GM19328 (cell line): ENCODE measurements around the gene FAAP100.

Source experiments
- ATAC-seq: cut with Tn5 transposase; IDR thresholded peaks from one replicate; pipeline ENCODE4 v1.9.1; 2021; ENCODE audit warnings: mild to moderate bottlenecking, moderate library complexity; ENCODE audit not compliant: unreplicated experiment

The FAAP100 gene

GRCh38 chr17:81576621-81577277 lies 24.6 kb upstream of the FAAP100 start:
- ATAC-seq, result no peak

- no peak for ATAC-seq
Observed at GRCh38 chr17:81575836-81576235, 23.7 kb upstream of the FAAP100 start.

DNA sequence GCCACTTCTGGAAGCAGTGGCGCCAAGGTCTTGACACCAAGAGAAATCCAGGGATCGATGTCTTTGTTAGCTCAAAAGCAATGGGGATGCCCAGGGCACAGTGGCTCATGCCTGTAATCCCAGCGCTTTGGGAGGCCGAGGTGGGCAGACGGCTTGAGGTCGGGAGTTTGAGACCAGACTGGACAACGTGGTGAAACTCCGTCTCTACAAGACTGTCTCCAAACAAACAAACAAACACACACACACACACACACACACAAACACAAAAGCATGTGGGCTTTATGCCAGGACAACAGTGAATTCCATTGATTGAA lies 22.4 kb upstream of the FAAP100 start:
- ATAC-seq, result no peak

- ATAC-seq, result no peak
Observed at GRCh38 chr17:81573794-81574642, 21.9 kb upstream of the FAAP100 start.

DNA sequence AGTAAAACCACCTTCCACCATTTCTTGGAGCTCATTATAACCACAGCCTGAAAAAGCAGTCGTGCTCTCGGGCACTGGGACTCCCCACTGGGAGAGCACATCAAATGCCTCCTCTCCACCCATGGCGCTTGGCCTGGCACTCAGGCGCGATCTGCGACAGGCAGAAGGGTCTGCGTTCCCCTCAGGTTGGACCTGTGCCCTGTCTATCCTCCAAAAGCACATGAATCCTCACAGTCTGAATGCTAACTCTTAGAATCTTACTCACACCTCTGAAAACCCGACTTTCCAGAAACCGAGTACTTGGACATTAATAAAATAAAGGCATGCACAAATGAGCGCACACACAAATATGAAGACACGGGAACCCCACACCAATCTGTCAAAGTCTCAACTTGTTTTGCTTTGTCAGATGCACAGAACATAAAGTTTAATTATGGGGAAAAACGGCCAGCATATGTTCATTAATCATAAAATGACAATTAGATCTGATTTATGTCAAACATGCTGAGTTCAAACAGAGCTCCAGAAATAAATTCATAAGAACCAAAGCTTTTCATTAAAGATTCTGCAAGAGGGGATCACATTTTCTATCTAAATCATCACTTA lies 20.5 kb upstream of the FAAP100 start:
- no peak for ATAC-seq

DNA sequence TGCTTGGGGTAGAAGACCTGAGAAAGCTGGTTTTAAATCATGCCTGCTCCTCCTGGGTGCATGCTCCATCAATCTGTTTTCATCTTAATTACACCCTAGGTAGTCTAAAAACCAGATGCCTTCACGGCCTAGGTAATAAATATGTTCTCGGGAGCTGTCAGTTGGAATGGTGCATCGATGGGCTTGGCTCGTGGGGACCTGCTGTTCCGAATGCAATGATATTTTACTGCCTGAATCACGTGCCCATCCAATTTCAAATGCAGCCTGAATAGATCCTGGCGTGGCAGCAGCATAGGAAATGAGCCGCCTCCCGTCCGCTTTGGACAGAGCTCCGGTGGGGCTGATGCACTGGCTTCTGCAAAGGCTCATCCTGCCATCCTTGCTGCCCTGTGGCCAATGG lies 18.8 kb upstream of the FAAP100 start:
- ATAC-seq, result no peak

- no peak for ATAC-seq
Observed at GRCh38 chr17:81569986-81570514, 17.9 kb upstream of the FAAP100 start.

DNA sequence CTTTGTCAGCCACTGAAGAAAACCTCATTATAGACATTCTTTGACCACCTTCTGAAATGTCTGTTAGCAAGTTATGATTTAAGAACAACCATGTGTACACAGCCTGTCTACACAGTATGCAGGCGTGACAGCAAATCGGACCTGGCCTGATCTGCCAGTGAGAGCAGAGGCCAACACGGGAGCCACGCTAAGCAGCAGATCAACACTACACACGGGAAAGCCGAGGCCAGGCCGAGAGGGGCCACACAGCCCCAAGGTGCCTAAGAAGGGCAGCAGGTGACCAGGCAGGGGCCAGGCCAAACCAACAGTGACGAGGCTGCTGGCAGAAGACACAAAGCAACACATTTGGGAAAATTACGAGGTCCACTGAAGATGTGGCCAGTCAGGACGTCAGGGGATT lies 16.3 kb upstream of the FAAP100 start:
- ATAC-seq, result no peak

DNA sequence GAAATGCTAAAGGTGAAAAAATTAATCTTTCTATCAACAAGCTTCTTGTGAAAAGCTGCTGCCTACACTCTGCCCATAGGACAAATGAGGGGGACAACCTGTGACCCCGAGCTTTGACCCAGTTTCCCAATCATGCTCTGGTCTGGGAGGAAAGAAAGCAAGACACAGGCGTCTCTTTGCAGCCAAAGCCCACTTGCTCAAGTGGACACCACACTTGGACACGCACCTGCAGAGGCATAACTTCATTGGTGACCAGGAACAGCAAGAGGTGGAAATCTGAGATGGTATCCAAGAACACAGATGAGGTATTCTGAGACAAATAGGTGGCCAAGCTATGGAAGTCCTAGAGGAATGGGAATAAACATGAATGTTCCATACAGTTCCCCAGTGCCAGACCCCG lies 15.0 kb upstream of the FAAP100 start:
- ATAC-seq, result no peak

GRCh38 chr17:81566461-81567126 lies 14.4 kb upstream of the FAAP100 start:
- ATAC-seq, result no peak

DNA sequence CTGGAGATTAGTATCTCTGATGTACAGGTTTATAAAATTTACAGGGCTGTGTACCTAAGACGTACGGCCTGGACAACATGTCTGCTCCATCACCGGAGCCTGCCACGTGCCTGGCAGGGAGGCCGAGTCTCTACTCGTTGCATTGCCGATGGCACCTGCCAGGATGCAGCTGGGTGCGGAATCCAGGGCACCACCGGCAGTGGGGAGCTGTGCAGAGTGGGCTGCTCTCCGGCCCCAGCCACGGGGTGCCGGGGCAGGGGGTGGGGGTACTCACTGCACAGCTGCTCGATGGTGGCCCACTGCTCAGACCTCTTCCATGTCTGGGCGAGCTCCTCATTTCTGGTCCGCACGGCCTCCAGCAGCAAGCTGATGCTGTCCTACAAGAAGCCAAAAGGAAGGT lies 13.1 kb upstream of the FAAP100 start:
- ATAC-seq, result no peak

DNA sequence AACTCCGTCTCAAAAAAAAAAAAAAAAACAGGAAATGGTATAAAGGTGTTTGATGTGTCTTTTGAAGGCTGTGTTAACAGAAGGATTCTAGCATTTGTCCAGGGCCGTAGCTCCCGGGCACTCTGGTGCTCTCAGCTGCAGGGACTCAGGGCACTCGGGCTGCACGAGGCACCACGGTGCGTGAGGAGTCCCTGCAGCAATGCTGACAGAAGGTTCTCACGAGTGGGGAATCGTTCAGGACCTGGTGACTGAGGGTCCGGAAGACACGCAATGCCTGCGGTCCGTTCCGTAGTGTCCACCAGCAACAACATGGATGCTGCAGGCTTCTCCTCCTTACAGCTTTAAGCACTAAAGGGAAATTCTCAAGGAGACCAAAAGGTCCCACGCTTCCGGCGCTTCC lies 12.6 kb upstream of the FAAP100 start:
- ATAC-seq, result no peak

DNA sequence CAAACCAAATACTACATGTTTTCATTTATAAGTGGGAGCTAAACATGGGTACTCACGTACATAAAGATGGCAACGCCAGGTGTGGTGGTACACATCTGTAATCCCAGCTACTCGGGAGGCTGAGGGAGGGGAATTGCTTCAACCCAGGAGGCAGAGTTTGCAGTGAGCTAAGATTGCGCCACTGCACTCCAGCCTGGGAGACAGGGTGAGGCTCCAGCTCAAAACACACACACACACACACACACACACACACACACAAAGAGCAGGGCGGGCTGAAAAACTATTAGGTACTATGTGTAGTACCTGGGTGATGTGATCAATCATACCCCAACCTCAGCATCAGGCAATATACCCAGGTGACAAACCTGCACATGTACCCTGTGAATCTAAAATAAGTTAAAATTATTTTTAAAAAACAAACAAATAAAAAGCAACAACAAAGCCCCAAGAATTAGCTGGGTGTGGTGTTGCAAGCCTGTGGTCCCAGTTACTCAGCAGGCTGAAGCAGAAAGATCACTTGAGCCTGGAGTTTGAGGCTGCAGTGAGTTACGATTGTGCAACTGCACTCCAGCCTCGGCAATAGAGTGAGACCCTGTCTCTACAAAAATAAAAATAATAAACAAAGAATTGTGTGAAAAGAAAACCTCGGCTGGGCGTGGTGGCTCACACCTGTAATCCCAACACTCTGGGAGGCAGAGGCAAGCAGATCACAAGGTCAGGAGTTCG lies 11.9 kb upstream of the FAAP100 start:
- no peak for ATAC-seq

DNA sequence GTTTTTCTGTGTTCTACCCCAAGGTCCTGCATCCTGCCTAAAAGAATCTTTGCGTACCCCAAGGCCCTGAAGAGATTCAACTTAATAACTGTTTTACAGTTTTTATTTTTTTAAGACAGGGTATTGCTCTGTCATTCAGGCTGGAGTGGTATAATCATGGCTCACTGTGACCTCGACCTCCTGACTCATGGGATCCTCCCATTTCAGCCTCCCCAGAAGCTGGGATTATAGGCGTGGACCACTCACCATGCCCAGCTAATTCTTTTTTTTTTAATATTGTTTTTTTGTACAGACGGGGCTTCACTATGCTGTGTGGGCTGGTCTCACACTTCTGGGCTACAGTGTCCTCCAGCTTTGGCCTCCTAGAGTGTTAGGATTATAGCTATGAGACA lies 9.3 kb upstream of the FAAP100 start:
- ATAC-seq, result no peak

GRCh38 chr17:81558941-81559806 lies 7.0 kb upstream of the FAAP100 start:
- no peak for ATAC-seq

DNA sequence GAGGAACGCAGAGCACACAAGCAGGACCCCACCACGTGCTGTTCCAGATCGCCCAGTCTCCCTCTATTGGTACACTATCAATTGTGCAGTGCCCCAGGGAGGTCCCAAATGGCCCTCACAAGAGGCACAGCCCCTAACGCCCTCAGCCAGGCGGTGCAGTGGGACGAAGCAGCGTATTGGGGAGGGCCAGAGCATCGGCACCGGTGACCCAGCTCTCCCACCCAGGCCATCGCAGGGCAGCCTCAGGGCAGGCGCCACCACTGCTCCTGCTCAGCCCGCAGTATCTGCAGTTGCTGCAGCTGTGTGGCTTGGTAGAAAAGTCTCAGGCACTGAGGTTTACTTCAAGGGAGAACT lies 5.9 kb upstream of the FAAP100 start:
- no peak for ATAC-seq

DNA sequence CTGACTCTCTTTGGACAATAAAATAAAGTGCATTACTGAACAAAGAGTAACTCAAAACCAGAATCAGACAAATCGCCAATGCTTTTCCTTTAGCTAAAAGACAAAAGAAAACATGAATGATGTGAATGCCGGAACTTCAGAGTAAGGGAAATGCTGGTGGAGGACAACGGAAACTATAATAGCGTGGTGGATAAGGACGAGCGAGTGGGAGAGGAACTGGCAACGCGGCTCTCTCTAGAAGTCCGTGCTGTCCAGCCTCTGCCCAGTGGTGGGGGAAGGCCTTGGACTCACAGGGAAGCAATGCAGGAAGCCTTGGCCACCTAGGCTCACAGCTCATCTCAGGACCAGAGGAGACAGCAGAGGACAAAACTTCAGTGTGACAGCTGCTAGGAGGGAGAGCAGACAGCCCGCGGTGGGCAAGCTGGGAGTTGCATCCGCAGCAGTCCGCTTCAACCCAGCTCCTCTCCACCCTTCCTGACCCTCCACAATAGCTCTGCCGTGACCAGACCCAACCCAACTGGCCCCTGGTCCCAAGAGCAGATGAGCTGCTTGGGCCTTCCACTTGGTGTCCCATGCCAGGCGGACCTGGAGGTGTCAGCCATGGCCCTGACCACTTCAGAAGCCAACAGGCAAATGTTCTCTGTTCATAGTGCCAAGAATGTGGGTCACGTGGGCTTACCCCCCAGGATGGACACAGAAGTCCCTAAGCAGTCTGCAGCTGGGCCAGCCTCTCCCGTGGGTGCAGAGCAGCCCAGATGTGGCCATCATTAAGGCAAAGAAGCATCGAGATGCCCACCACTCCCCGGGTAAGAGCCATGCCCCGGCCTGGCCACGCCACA lies 5.3 kb upstream of the FAAP100 start:
- no peak for ATAC-seq

- ATAC-seq, result no peak
Observed at GRCh38 chr17:81556863-81557262, 4.7 kb upstream of the FAAP100 start.

DNA sequence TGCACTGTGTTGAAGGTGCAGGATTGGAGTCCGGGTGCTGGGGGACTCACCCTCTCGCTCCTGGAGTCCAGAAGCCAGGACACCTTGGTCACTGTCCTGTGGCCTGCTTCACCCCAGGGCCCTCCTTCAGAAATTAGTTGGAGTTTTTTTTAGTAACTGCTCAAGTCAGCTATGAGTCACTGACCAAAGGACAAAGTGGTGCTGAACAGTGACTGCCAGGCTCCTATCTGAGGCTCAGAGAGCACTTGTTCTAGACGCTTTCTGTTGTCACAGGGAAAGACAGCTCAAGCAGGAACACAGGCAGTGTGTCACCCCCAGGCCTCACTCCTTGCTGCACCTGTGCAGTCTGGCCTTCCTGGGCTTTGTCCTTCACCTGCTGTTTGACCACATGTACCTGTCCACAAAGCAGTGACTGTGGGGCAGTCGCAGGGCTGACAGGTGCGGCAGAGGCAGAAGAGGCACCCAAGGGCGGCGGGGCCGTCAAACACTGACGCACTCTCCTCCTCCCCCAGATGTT lies 4.1 kb upstream of the FAAP100 start:
- ATAC-seq, result no peak
